PC-3 (cell line): ENCODE data around the gene ADAM29.

Source experiments
- EZH2 ChIP-seq: fragments of 300-600 bp; sonication (generic); IDR thresholded peaks from one replicate; pipeline ENCODE4 v1.6.1; 2017; ENCODE audit warnings: antibody characterized with exemption, mild to moderate bottlenecking, low read length; ENCODE audit not compliant: unreplicated experiment
- TF ChIP-seq, protein P1 (sequence below): fragments of 300-600 bp; sonication (generic); conservative IDR thresholded peaks from 2 replicates; pipeline ENCODE4 v1.5.1; 2017; ENCODE audit warnings: antibody characterized with exemption, low read depth, mild to moderate bottlenecking, low read length

DNA sequence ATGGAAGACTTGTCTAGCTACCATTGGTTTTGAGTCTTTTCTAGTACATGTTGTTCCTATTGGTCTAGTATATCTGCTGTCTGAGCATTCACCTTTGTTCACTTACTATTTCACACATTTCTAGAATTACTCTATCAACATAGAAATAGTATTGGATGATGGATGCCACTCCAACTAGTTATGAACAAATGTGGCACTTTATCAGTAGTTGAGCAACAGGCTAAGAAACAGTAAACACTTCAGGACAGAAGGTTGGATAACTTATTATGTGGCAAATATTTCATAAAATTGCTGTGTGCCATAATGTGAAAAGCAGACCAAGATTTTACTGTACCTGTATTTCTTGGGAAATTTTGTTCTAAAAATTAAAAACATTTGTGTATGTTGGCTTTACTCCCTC lies 46.8 kb upstream of the ADAM29 start:
- no peak for TF ChIP-seq EZH2
- TF ChIP-seq, protein P1, sequence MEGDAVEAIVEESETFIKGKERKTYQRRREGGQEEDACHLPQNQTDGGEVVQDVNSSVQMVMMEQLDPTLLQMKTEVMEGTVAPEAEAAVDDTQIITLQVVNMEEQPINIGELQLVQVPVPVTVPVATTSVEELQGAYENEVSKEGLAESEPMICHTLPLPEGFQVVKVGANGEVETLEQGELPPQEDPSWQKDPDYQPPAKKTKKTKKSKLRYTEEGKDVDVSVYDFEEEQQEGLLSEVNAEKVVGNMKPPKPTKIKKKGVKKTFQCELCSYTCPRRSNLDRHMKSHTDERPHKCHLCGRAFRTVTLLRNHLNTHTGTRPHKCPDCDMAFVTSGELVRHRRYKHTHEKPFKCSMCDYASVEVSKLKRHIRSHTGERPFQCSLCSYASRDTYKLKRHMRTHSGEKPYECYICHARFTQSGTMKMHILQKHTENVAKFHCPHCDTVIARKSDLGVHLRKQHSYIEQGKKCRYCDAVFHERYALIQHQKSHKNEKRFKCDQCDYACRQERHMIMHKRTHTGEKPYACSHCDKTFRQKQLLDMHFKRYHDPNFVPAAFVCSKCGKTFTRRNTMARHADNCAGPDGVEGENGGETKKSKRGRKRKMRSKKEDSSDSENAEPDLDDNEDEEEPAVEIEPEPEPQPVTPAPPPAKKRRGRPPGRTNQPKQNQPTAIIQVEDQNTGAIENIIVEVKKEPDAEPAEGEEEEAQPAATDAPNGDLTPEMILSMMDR = no peak
